ENCODE data around the gene EPHA1.

EPHA1 gene

DNA sequence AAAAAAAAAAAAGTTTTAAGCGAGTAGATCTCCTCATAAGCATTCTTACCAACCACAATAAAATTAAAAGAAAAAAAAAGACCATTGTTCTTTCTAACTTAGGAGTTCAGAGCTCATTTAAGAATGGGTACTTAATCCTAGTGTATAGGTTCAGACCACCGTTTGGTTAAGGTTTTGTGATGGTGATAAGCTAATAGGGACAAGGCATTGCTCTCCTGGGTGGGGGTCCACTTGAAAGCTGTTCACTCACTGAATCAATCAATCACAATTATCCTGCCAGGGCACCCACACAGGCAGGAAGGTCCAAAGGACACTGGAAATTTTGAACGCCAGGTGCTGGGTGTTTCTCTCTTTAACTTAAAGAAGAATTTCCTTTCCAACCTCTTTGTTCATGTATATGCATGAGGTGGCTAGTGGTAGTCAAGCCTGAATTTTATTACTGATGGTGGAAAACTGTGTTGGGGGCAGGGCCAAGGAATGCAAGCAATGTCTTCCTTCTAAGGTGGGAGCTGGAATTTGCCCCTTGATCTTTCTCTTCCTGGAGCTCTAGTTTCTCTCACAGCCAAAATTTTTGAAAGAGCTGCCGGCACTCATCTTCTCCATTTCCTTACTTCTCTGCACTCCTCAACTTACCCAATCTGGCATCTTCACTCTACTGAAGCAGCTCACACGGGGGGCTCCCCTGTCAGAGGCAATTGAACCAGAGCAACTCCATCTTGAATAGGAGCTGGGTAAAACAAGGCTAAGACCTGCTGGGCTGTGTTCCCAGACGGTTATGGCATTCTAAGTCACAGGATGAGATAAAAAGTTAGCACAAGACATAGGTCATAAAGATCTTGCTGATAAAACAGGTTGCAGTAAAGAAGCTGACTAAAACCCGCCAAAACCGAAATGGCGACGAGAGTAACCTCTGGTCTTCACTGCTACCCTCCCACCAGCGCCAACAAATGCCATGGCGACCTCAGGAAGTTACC is 38.7 kb downstream of the EPHA1 start:
- TF ChIP-seq, protein P1, sequence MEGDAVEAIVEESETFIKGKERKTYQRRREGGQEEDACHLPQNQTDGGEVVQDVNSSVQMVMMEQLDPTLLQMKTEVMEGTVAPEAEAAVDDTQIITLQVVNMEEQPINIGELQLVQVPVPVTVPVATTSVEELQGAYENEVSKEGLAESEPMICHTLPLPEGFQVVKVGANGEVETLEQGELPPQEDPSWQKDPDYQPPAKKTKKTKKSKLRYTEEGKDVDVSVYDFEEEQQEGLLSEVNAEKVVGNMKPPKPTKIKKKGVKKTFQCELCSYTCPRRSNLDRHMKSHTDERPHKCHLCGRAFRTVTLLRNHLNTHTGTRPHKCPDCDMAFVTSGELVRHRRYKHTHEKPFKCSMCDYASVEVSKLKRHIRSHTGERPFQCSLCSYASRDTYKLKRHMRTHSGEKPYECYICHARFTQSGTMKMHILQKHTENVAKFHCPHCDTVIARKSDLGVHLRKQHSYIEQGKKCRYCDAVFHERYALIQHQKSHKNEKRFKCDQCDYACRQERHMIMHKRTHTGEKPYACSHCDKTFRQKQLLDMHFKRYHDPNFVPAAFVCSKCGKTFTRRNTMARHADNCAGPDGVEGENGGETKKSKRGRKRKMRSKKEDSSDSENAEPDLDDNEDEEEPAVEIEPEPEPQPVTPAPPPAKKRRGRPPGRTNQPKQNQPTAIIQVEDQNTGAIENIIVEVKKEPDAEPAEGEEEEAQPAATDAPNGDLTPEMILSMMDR (IDR thresholded peaks at IDR 0.05): no peak
- DNase-seq: no peak
- Mint-ChIP-seq H3K27ac (no peak overlapping the region), H3K4me3 (no peak overlapping the region), H3K4me1 (peaks cover 30% of the 10 kb centered on the region), H3K27me3 (ENCODE audit: low read depth, poor library complexity) (peaks cover 39% of the 10 kb centered on the region), H3K36me3 (ENCODE audit: low read depth) (no peaks in the 10 kb centered on the region), H3K9me3 (no peaks in the 10 kb centered on the region)

DNA sequence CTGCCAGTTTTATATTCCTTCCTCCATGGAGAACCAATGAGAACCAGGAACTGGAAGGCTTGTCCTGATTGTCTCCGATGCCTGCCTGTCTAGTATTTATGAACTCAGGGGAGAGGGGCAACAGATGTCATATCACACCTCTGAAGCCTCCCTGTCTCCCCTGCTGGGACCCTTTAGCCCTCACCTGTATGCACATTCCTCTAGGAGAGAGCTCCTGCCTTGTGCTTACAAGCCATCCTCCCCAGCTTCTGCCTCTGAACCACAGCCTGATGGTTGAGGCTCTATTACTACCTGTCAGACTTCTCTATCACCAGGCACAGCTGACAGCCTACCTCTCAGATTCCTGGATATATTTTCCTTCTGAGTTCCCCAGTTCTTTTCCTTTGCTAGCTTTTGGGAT is 40.3 kb downstream of the EPHA1 start:
- Mint-ChIP-seq H3K4me3 (no peak overlapping the region), H3K4me1 (peaks cover 30% of the 10 kb centered on the region), H3K9me3 (no peaks in the 10 kb centered on the region), H3K36me3 (ENCODE audit: low read depth) (no peaks in the 10 kb centered on the region), H3K27ac (no peak overlapping the region), H3K27me3 (ENCODE audit: low read depth, poor library complexity) (peaks cover 52% of the 10 kb centered on the region)
- no peak for DNase-seq
- TF ChIP-seq, protein P1 (IDR thresholded peaks at IDR 0.05): no peak

GRCh38 chr7:143367972-143368371 is 40.7 kb downstream of the EPHA1 start:
- Mint-ChIP-seq H3K36me3 (ENCODE audit: low read depth) (no peaks in the 10 kb centered on the region), H3K9me3 (no peaks in the 10 kb centered on the region), H3K4me3 (no peak overlapping the region), H3K4me1 (peaks cover 30% of the 10 kb centered on the region), H3K27me3 (ENCODE audit: low read depth, poor library complexity) (peaks cover 56% of the 10 kb centered on the region), H3K27ac (no peak overlapping the region)
- TF ChIP-seq, protein P1 (IDR thresholded peaks at IDR 0.05): no peak
- DNase-seq: no peak

DNA sequence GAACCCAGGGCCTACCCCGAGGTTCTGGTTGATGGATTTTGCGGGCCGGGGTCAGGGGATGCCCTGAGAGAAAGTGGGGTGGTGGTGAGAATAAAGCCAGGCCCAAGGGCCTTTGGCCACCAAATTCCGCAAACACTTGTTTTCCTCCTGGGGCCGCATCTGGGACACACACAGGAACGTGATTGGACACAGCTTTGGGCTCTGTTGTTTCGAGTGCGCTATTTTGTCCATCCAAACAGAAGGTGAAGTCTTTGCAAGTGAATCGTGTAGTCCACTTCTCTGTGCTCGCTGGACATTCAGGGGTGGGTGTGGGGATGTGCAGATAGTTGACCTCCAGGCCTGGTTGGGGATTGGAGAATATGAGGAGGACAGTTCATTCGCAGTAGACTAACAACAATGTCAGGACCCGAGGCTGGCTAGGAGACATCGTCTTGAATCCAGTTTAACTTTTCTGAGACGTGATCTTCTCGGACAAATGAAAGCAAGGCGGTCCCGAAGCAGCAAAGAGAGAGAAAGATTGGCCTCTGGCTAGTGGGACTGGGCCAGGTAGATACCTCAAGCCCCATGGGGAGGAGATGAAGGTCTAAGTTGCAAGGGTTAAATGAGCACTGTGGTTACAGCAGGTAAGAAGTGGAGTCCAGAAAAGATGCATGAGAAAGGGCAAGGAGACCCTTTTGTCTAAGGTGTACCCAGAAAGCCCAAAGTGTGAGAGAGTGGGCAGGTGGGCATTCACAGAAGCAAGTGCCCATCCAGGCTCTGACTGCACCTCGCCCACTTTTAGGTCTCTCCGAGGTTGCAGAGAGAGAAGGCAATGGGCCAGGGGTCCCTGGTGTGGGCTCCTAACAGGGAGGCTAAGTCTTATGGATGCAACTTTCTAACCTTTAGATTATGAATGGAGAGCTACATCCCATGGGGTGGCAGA is 45.4 kb downstream of the EPHA1 start:
- Mint-ChIP-seq H3K36me3 (ENCODE audit: low read depth) (no peaks in the 10 kb centered on the region), H3K27ac (no peak overlapping the region), H3K9me3 (no peaks in the 10 kb centered on the region), H3K27me3 (ENCODE audit: low read depth, poor library complexity) (peaks cover 92% of the 10 kb centered on the region), H3K4me1 (peaks cover 10% of the 10 kb centered on the region), H3K4me3 (peak overlapping the region; percentile 78)
- TF ChIP-seq, protein P1 (IDR thresholded peaks at IDR 0.05): no peak
- DNase-seq: no peak

GRCh38 chr7:143362131-143363015 is 46.3 kb downstream of the EPHA1 start, which contains the start of gene FAM131B:
Gene FAM131B (minus strand): TSS chr7:143362713. CDS start chr7:143362603, 110 bp downstream.
- no peaks in the 10 kb centered on the region for H3K36me3 Mint-ChIP-seq (ENCODE audit: low read depth)
- H3K27me3 Mint-ChIP-seq (ENCODE audit: low read depth, poor library complexity): peaks cover 91% of the 10 kb centered on the region
- H3K4me1 Mint-ChIP-seq: peaks cover 10% of the 10 kb centered on the region
- no peak within 1 kb of the TSS for H3K27ac Mint-ChIP-seq
- peak within 1 kb of the TSS; percentile 84 for H3K4me3 Mint-ChIP-seq
- peak; percentile 57 for DNase-seq
- no peaks in the 10 kb centered on the region for H3K9me3 Mint-ChIP-seq
- TF ChIP-seq, protein P1 (IDR thresholded peaks at IDR 0.05): no peak

Data from nephron progenitor cell (in vitro differentiated cells).